Fibroblast of lung (primary cell): Measurements from ENCODE around the gene ZNF423. TPM values are rescaled to one million over a fixed set of nuclear protein-coding genes. Genes with fewer than 3 reads are reported as not detected.

Experiments used
- DNase-seq, 2 donors: peaks; one replicate each; pipeline versions ENCODE4 v3.0.0 to v3.0.0-alpha.2; 2010; ENCODE audit warnings: low read depth in 2 of 2
- H2AFZ ChIP-seq: 2 replicates; pipeline ENCODE4 v1.5.1; 2012; ENCODE audit warnings: low read length, control low read depth, inconsistent platforms
- H3K27ac ChIP-seq: 2 replicates; pipeline ENCODE4 v1.5.1; 2011; ENCODE audit warnings: low read length, control low read depth; ENCODE audit not compliant: insufficient read depth
- H3K27me3 ChIP-seq: 2 replicates; pipeline ENCODE4 v1.5.1; 2011; ENCODE audit warnings: mild to moderate bottlenecking, low read length; ENCODE audit not compliant: control insufficient read depth, insufficient read depth
- H3K36me3 ChIP-seq: 2 replicates; pipeline ENCODE4 v1.5.1; 2011; ENCODE audit warnings: low read length; ENCODE audit not compliant: control insufficient read depth, insufficient read depth
- H3K4me1 ChIP-seq: 2 replicates; pipeline ENCODE4 v1.5.1; 2011; ENCODE audit warnings: low read length; ENCODE audit not compliant: control insufficient read depth, insufficient read depth; ENCODE audit errors: extremely low read depth
- H3K4me2 ChIP-seq: 2 replicates; pipeline ENCODE4 v1.5.1; 2011; ENCODE audit warnings: low read length, control low read depth; ENCODE audit not compliant: insufficient read depth; ENCODE audit errors: extremely low read depth
- H3K4me3 ChIP-seq, 4 experiments: fragments of 200-600 bp in 1 of 4; sonication (generic) in 1 of 4; replicated peaks in 1 of 4; 2 replicates each; pipeline ENCODE4 v1.5.1; 2011 to 2016; ENCODE audit warnings: low read length in 4 of 4, low read depth in 3 of 4, mild to moderate bottlenecking in 3 of 4, control low read depth in 2 of 4, inconsistent platforms in 1 of 4, mixed read lengths in 1 of 4; ENCODE audit not compliant: insufficient read depth in 1 of 4; ENCODE audit errors: control extremely low read depth in 1 of 4
- H3K79me2 ChIP-seq: 2 replicates; pipeline ENCODE4 v1.5.1; 2012; ENCODE audit warnings: mild to moderate bottlenecking, low read length, inconsistent platforms; ENCODE audit not compliant: control insufficient read depth, insufficient read depth
- H3K9ac ChIP-seq: 2 replicates; pipeline ENCODE4 v1.5.1; 2011; ENCODE audit warnings: mild to moderate bottlenecking, low read length, control low read depth; ENCODE audit not compliant: insufficient read depth
- H3K9me3 ChIP-seq: 2 replicates; pipeline ENCODE4 v1.5.1; 2012; ENCODE audit warnings: low read depth, low read length; ENCODE audit not compliant: control insufficient read depth, insufficient read depth
- H4K20me1 ChIP-seq: 2 replicates; pipeline ENCODE4 v1.5.1; 2011; ENCODE audit warnings: low read length; ENCODE audit not compliant: control insufficient read depth, insufficient read depth; ENCODE audit errors: extremely low read depth
- EZH2 ChIP-seq: IDR thresholded peaks from 2 replicates; pipeline ENCODE4 v1.5.1; 2012; ENCODE audit warnings: low read length, control low read depth, mild to moderate bottlenecking; ENCODE audit errors: missing control alignments
- polyA plus RNA-seq, 2 donors: library from polyadenylated mRNA; depleted of rRNA in 1 of 2; stranded (reverse) in 1 of 2; unstranded in 1 of 2; fragments of >200 nt; gene quantifications; 2 replicates each; pipeline ENCODE4 v1.2.1, GENCODE V29; 2011 to 2012; ENCODE audit warnings: missing spikeins in 1 of 2
- total RNA-seq: library from RNA; depleted of rRNA; stranded (reverse); fragments of >200 nt; gene quantifications from 2 replicates; pipeline ENCODE4 v1.2.1, GENCODE V29; 2014
- TF ChIP-seq, protein P1 (sequence below), 2 donors: IDR thresholded peaks in 1 of 2; conservative IDR thresholded peaks in 1 of 2; 1 replicate in 1 of 2; 2 replicates in 1 of 2; pipeline ENCODE4 v1.5.1; 2011 to 2012; ENCODE audit warnings: low read length in 2 of 2, control low read depth in 1 of 2, inconsistent platforms in 1 of 2, low read depth in 1 of 2, mild to moderate bottlenecking in 1 of 2

Gene ZNF423
- total and polyA plus RNA-seq, 2 donors (not counting 1 experiment from before 2014, with no cell fraction given) = 0.07 to 0.17 TPM

DNA sequence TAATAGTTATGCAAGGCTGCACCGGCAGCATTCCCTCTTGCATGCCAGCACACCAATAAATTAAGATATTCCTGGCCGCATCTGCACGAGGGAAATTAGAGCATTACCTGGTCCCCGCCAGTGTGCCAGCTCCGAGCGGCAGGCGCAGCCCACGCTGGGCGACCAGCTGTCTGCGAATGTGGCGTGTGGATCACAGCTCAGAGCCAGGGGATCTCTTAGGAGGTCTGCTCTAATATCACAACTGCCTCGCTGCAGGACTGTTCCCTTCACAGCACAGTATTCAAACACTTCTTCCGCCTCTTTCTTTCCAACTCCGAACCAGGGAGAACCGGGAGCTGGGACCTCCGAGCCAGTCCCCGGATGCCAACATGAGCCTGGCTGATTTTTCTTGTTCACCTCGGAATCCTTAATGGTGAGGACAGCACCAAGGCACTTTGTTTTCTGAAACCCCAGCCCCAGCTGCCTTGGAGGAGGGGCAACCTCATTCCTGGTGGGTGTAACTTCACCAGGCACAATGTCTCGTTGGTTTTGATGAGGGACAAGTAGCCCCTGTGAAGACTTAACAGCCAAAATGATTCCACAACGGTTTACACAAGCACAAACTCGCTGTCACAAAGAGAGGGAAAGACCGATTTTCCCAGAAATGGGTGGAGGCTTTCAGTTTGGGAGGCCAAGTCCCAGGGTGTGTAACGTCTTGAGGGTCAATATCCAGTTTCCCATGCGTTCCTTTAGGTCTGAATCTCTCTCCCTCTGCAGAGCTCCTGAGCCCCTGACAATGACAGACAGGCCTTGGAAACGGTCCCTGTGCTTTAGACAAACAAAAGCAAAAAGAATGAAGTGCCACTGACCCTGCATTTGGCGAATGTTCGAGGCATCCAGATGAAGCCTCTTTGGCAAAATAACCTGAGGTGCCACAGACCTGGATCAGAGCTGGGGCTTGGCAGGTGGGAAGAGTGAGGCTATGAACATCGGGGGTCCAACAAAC lies 269.2 kb downstream of the ZNF423 start:
- no peak for DNase-seq
- TF ChIP-seq, protein P1, sequence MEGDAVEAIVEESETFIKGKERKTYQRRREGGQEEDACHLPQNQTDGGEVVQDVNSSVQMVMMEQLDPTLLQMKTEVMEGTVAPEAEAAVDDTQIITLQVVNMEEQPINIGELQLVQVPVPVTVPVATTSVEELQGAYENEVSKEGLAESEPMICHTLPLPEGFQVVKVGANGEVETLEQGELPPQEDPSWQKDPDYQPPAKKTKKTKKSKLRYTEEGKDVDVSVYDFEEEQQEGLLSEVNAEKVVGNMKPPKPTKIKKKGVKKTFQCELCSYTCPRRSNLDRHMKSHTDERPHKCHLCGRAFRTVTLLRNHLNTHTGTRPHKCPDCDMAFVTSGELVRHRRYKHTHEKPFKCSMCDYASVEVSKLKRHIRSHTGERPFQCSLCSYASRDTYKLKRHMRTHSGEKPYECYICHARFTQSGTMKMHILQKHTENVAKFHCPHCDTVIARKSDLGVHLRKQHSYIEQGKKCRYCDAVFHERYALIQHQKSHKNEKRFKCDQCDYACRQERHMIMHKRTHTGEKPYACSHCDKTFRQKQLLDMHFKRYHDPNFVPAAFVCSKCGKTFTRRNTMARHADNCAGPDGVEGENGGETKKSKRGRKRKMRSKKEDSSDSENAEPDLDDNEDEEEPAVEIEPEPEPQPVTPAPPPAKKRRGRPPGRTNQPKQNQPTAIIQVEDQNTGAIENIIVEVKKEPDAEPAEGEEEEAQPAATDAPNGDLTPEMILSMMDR (conservative IDR thresholded peaks at IDR 0.05 in 1 of 2, IDR thresholded peaks at IDR 0.05 in 1 of 2; ENCODE audit: low read depth in 1 of 2, low read length in 2 of 2) = no peak
- TF ChIP-seq EZH2 = no peak
- no peak overlapping the region for H3K4me2 ChIP-seq
- no peaks in the 10 kb centered on the region for H3K27me3 ChIP-seq
- H3K36me3 ChIP-seq = no peaks in the 10 kb centered on the region
- H3K4me3 ChIP-seq = no peak overlapping the region
- H3K9ac ChIP-seq = no peak overlapping the region
- H4K20me1 ChIP-seq = no peaks in the 10 kb centered on the region
- H3K27ac ChIP-seq = no peak overlapping the region
- H2AFZ ChIP-seq = no peak overlapping the region
- H3K4me1 ChIP-seq = no peaks in the 10 kb centered on the region
- H3K9me3 ChIP-seq = no peaks in the 10 kb centered on the region
- H3K79me2 ChIP-seq = no peaks in the 10 kb centered on the region

DNA sequence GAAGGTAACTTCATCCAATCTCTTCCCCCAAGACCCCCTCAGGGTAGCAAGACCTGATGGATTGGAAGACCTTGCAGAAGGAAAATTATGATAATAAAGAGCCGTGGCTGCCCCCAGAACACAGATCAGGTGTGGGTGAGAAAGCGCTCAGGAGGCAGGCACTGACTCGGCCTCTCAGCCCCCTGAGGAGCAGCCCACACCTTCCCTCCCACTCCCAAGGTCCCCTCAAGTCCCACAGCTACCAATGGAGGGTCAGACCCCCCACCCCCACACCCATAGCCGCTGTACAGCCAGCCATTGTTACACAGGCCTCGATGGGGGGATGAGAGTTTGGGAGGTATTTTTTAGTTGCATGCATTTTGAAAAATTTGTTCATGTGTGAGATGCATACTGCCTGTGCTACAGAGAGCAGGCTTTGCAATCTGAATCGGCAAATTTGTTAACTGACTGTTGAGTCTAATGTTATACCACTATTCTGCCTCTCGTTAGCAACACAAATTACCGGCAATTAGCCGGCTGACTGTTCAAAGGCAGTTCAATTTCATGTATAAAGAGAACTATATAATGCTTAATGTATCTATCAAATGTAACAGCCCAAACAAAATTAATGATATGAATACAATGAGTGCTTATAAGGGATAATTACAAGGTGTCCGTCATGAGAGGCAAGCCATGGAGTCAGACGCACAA lies 270.6 kb downstream of the ZNF423 start:
- no peak overlapping the region for H2AFZ ChIP-seq
- H3K9me3 ChIP-seq = no peaks in the 10 kb centered on the region
- no peak overlapping the region for H3K4me2 ChIP-seq
- no peaks in the 10 kb centered on the region for H3K79me2 ChIP-seq
- H3K4me3 ChIP-seq = no peak overlapping the region
- no peaks in the 10 kb centered on the region for H3K36me3 ChIP-seq
- TF ChIP-seq, protein P1 (conservative IDR thresholded peaks at IDR 0.05 in 1 of 2, IDR thresholded peaks at IDR 0.05 in 1 of 2; ENCODE audit: low read depth in 1 of 2, low read length in 2 of 2) = no peak
- TF ChIP-seq EZH2 = no peak
- no peaks in the 10 kb centered on the region for H3K4me1 ChIP-seq
- H4K20me1 ChIP-seq = no peaks in the 10 kb centered on the region
- no peak overlapping the region for H3K9ac ChIP-seq
- no peaks in the 10 kb centered on the region for H3K27me3 ChIP-seq
- no peak overlapping the region for H3K27ac ChIP-seq
- no peak for DNase-seq

DNA sequence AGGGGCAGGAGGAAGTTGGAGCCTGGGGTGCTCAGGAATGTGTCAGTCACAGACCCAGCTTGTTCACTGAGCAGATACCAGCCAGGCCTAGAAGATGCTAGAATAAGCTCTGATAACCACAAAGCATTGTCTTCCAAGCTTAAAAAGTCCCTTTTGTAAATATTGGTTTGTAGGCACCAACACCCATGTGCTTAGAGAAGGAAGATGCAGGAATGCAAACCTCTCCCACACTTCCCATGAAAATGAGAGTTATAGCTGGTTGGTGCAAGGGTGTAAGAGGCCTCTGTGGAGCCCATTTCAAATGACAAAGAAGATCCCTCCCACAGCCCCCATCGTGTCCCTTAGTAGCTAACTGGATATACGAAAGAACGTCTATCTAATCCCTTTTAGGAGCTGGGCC lies 272.0 kb downstream of the ZNF423 start:
- Histone ChIP-seq H3K4me2 (no peak overlapping the region), H3K27me3 (no peaks in the 10 kb centered on the region), H3K9ac (no peak overlapping the region), H3K4me3 (no peak overlapping the region), H3K9me3 (no peaks in the 10 kb centered on the region), H4K20me1 (no peaks in the 10 kb centered on the region), H3K27ac (no peak overlapping the region), H3K36me3 (no peaks in the 10 kb centered on the region), H2AFZ (no peak overlapping the region), H3K79me2 (no peaks in the 10 kb centered on the region), H3K4me1 (no peaks in the 10 kb centered on the region)
- DNase-seq = no peak
- TF ChIP-seq, protein P1 (conservative IDR thresholded peaks at IDR 0.05 in 1 of 2, IDR thresholded peaks at IDR 0.05 in 1 of 2; ENCODE audit: low read depth in 1 of 2, low read length in 2 of 2) = no peak
- TF ChIP-seq EZH2 = no peak
